ENCODE data around the gene BBS2.
"Not testable (repeated sequence)": the region's sequence is repeated elsewhere in the genome, so short reads cannot be mapped to it uniquely, and the experiment has no call there.

BBS2 gene

DNA sequence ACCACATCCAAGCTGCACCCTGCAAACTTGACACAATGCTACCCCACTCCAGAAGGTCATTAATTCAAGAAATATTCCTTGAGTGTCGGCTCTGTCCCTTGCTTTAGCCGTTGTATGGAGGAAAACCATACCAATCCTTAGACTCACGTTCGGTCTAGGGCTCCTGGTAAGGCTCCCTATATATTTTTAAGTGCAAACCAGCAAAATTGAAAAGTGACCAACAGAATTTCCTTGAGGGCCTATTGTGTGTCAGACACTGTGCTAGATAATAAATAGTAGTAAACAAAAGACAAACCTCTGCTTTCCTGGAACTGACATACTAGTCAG lies 390 bp upstream of the BBS2 start:
- DNase-seq: no peak

GRCh38 chr16:56518425-56518824 lies 1.4 kb downstream of the BBS2 start:
- DNase-seq: no peak

DNA sequence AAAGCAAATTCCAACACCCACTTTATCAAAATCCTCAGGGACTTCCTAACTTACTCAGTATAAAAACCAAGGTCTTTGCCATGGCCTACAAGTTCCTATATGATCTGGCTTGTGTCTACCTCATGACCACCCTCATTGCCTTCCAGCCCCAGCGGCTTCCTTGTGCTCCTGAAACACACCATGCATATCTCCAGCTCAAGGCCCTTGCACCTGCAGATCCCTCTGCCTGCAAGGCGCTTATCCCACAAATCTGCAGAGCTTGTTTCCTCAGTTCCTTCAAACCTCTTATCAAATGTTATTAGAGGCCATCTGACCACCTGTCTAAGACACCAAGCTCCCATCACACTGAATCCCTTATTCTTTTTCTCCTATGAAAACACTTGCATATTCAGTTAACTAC lies 2.6 kb downstream of the BBS2 start:
- no peak for DNase-seq

DNA sequence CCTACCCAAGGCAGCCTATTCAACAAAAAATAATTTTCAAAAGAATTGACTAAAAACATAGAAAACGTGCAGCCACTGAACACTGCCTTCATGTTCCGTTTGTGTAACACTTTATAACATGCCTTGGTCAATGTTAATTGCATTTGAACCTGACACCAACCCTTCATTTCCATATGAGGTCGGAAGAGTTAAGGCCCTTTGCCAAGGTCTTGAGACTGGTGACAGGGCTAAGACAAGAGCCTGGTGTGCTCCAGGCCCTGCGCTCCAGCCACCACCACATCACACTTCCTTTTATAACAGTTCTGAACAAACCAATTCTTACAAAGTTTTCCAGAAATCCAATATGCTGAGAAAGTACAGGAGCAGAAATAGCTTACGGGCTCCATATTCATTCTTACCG lies 4.2 kb downstream of the BBS2 start:
- DNase-seq: no peak

- no peak for DNase-seq
Observed at GRCh38 chr16:56514845-56515244, 5.0 kb downstream of the BBS2 start.

DNA sequence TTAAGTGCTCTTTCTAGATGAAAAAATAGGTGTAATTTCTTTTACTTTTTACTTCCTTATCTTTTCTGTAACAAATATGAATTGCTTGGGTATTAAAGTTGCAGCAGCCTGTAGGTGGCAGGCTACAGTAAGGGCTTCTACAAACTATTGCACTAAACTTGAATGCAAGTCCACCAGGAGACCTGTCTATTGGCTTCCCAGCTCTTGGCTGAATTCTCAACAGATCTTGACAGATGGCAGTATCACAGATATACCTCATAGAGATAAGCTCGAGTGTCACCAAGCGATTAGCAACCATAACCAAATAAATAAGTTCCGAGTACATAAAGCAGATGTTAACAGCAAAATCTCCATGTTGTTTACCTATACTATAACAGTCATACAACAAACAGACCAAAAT lies 5.9 kb downstream of the BBS2 start:
- DNase-seq: peak; percentile 47

DNA sequence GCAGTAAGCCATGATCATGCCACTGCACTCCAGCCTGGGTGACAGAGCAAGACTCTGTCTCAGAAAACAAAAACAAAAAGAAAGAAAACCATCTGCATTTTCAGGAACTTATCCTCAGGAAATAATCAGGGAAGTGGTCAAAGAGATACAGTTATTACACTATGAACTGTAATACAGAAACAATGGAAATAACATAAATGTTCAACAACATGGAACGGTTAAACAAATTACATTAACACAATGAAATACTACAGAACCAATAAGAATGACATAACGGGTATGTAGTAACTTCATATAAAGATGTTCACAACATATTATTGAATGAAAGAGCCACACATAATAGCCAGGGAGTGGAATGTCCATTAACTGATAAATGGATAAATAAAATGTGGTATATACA lies 6.7 kb downstream of the BBS2 start:
- DNase-seq: no peak

DNA sequence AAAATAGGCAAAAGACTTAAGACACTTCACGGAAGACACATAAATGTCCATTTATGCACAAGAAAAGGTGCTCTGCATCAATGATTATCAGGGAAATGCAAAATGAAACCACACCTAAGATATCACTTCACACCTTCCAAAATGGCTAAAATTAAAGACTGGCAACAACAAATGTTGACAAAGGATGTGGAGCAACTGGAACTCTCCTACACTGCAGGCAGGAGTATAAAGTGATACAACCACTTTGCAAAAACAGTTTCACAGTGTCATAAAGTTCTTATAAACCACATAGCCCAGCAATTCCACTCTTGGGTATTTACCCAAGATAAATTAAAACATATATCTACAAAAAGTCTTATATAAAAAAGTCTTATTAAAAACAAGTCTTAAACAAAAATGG lies 7.8 kb downstream of the BBS2 start:
- no peak for DNase-seq

DNA sequence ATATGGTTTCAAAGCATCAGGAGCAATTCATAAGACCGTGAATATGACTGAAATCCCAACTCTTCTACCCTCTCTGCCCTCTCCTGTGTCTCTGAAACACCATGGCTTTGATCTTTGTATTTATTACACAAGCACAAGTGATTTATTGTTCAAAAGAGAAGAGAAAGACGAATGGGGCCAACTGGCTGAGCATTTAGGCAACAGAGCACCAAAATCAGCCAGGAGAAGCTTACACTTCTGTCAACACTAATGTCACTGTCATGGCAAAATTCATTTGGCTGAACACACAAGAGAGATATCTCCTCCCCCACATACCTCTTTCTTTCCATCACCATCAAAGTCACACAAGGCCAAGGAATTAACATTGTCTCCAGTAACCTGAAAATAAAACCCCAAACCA lies 9.3 kb downstream of the BBS2 start:
- no peak for DNase-seq

GRCh38 chr16:56506941-56507340 lies 12.9 kb downstream of the BBS2 start:
- DNase-seq: no peak

- no peak for DNase-seq
Observed at GRCh38 chr16:56505181-56505580, 14.6 kb downstream of the BBS2 start.

DNA sequence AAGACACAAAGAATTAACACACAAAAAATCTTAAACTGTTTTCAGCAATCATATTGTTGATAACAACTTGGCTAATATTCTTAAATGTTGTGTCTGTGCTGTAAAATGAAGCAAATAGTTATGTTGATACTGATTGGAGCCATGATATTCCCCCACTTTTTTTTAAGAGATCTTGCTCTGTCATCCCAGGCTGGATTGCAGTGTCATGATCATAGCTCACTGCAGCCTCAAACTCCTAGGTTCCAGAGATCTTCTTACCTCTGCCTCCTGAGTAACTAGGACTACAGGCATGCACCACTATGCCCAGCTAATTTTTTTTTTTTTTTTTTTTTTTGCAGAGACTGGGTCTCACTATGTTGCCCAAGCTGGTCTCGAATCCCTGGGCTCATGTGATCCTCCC lies 26.0 kb downstream of the BBS2 start:
- DNase-seq: no peak

- DNase-seq: no peak
Observed at GRCh38 chr16:56493126-56493525, 26.7 kb downstream of the BBS2 start.

GRCh38 chr16:56491657-56492261 lies 28.1 kb downstream of the BBS2 start:
- no peak for DNase-seq

DNA sequence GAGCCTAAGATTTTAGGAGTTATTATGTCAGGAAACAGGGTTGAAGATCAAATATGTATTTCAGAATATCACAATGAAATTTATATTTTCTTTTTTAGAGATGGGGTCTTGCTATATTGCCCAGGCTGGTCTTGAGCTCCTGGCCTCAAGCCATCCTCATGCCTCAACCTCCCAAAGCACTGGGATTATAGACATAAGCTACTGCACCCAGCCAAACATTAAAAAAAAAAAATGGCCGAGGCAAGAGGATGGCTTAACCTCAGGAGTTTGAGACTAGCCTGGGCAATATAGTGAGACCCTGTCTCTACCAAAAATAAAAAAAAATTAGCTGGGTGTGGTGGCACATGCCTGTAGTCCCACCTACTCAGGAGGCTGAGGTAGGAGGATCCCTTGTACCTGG lies 31.0 kb downstream of the BBS2 start:
- DNase-seq: not testable (repeated sequence)

- no peak for DNase-seq
Observed at GRCh38 chr16:56488035-56488434, 31.8 kb downstream of the BBS2 start.

DNA sequence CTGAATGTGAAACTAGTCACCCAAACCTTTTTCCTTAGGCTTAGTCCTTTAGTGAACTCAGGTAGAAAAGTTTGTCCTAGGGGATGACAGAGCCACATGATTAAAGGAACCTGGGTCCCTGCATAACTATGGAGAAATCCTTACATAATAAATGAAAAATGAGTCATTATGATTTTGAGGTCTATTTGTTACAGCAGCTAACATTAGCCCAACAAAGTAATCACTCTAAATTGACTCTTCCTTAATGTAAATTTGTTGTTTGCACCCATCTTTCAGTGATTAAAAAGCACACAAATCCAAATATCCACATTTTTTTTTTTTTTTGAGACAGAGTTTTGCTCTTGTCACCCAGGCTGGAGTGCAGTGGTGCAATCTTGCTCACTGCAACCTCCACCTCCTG lies 36.4 kb downstream of the BBS2 start:
- DNase-seq: no peak

GRCh38 chr16:56482683-56483236 lies 37.1 kb downstream of the BBS2 start:
- DNase-seq: no peak

DNA sequence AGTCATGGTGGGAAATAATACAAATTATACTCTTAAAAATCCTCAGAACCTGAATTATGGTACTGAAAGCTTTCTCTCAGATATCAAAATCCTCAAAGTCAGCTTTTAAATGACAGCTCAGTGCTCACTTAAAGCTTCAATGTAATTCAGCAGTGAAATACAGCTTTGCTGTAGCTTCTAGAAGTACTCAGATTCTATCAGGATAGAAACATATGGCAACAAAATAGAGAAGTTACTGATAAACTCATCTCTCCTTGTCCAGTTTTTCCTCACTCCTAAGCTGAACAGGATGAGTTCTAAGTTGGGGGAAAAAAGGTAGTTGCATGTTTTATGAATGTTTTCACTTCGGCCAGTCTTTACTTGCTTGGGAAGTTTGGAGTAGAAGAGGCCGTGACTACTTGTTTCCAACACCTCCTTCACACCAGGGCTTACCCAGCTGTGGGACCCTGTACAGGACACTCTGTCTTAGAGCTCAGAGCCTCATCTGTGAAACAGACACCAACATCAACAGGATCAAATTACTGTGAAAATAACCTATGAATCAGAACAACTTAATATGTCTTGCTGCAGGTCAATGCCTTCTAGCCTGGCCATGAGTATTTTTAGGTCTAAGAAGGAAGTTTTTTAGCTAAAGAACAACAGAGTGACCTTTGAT lies 38.2 kb downstream of the BBS2 start:
- DNase-seq: no peak

- DNase-seq: no peak
Observed at GRCh38 chr16:56480776-56481467, 38.9 kb downstream of the BBS2 start.

DNA sequence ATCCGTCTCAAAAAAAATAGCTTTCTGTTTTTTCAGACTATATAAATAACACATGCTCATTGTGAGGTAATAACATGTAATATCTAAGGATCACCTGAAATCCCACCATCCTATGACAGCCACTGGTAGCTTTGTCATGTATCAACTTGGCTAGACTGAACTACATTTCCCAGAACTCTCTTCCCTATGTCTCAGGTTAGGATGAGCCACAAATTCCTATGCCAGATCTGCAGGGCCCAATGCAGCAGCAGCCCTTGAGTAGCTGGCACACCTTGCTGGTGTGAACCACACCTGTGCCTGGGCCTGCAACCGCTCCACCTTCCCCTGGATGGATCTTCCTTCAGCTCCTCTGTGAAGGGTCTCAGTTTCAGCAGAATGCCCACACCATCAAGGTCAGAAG lies 40.4 kb downstream of the BBS2 start:
- DNase-seq: no peak

DNA sequence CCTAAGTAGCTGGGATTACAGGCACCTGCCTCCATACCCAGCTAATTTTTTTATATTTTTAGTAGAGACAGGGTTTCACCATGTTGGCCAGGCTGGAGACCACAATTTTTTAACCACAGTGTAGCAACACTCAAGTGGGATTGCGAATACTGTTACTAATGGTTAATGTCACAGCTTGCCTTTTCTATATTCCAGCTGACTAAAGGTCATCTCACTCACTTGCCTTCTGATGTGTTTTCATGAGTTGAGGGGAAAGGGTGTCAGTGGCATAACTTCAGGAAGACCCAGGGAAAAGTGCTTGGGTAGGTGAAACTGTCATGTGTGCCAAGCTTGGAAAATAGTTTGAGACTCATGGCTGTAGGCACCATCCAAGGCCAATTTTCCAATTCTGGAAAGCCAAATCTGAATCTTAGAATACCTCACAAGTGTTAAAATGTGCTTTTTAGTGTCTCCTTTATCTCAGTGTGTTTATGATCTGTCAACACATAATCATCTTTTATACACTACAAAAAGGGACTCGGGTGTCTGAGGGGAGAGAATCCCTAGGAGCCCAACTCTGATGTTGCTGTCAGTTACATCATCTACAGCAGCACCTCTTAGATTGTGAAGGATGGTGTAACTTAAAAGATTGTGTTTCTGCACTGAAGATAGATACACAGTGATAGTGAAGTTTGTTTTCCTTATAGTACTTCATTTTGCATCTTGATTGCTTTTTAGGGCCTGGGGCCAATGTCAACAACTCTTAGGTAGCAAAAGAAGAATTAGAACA lies 41.4 kb downstream of the BBS2 start:
- DNase-seq: no peak

DNA sequence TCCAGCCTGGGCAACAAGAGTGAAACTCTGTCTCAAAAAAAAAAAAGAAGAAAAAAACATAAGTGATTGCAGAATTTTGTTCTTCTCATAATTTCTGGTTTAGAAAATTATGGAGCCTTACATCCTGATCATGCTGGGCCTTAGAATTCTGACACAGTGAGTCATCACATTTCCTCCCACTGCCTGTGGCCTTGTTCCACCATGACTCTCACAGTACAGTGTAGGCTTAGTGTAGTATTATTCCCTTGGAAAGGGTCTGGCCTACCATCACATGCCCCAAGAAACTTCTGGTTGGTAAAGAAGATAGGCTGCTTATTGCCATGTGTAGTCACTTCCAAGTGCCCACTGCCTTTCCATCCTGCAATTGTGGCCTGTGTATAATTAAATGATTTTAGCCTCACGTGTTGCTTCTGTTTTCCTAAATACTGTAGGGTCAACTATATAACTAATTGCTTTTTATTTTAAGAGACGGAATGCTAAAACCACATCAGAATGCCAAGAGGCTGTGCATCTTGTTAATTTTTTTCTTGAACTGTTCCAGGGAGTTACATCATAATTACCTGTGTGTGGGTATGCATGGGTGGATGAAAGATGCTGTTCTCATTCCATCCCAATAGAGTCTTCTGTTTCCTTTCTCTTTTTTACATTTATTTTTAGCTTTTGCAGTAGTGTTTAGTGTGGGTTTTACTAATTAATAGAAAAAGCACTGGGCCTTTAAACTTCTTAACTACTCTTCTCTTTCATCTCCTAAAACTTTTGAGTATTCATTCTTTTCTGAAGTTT lies 42.5 kb downstream of the BBS2 start:
- peak; percentile 6 for DNase-seq
